IMR-90 (cell line): ENCODE data around the gene SIGLEC7. TPM values are rescaled to one million over a fixed set of nuclear protein-coding genes. Genes with fewer than 3 reads are reported as not detected.

Experiments used
- ATAC-seq: fragments of 200-7000 bp; cut with Tn5 transposase; 2 replicates; pipeline ENCODE4 v1.9.1; 2020; ENCODE audit warnings: low read depth, mild to moderate bottlenecking, moderate library complexity
- BruUV-seq: library from RNA; stranded (reverse); fragments of 400-500 nt; replicated peaks from 2 replicates; lab custom pipeline; 2021; lab: Mats Ljungman, UMichigan
- CTCF ChIA-PET: fragments of 300-600 bp; formaldehyde crosslinking; extraction: SDS; loops from one replicate; lab custom pipeline; 2021; ENCODE audit warnings: antibody characterized with exemption; lab: Yijun Ruan, JAX
- POLR2A ChIA-PET: fragments of 300-600 bp; sonication (Branson Sonifier 250); formaldehyde crosslinking; loops from one replicate; lab custom pipeline; 2022; ENCODE audit warnings: antibody characterized with exemption; ENCODE audit not compliant: unreplicated experiment; lab: Charles Lee
- DNase-seq: peaks from one replicate; pipeline ENCODE4 v3.0.0; 2013
- H2AFZ ChIP-seq: replicated peaks from 2 replicates; pipeline ENCODE3; 2013; ENCODE audit warnings: low read length, mild to moderate bottlenecking; ENCODE audit not compliant: poor library complexity
- H2AK5ac ChIP-seq: 2 replicates; pipeline ENCODE4 v1.6.1; 2013; ENCODE audit warnings: low read depth, low read length, inconsistent platforms
- H2AK9ac ChIP-seq: replicated peaks from 2 replicates; pipeline ENCODE3; 2013; ENCODE audit warnings: mild to moderate bottlenecking, low read depth, low read length, moderate library complexity; ENCODE audit not compliant: poor library complexity
- H2BK120ac ChIP-seq: 2 replicates; pipeline ENCODE4 v1.6.1; 2013; ENCODE audit warnings: low read depth, low read length, inconsistent platforms
- H2BK15ac ChIP-seq: 3 replicates; pipeline ENCODE4 v1.6.1; 2013; ENCODE audit warnings: low read depth, low read length, inconsistent platforms
- H2BK20ac ChIP-seq: 2 replicates; pipeline ENCODE4 v1.6.1; 2013; ENCODE audit warnings: low read depth, mild to moderate bottlenecking, inconsistent platforms, low read length, moderate library complexity
- H2BK5ac ChIP-seq: 2 replicates; pipeline ENCODE4 v1.6.1; 2013; ENCODE audit warnings: mild to moderate bottlenecking, low read depth, low read length, inconsistent platforms; ENCODE audit not compliant: poor library complexity, severe bottlenecking
- H3K14ac ChIP-seq: replicated peaks from 2 replicates; pipeline ENCODE4 v1.6.1; 2013; ENCODE audit warnings: low read depth, low read length, inconsistent platforms
- H3K18ac ChIP-seq: 2 replicates; pipeline ENCODE4 v1.6.1; 2013; ENCODE audit warnings: low read depth, low read length, control low read depth
- H3K23ac ChIP-seq: 2 replicates; pipeline ENCODE4 v1.6.1; 2013; ENCODE audit warnings: low read depth, low read length, inconsistent platforms
- H3K27ac ChIP-seq: 2 replicates; pipeline ENCODE4 v1.5.1; 2013; ENCODE audit warnings: mild to moderate bottlenecking, control low read depth, low read length; ENCODE audit not compliant: insufficient read depth
- H3K27me3 ChIP-seq: 2 replicates; pipeline ENCODE4 v1.6.1; 2013; ENCODE audit warnings: low read length; ENCODE audit not compliant: control insufficient read depth, insufficient read depth
- H3K36me3 ChIP-seq: 2 replicates; pipeline ENCODE4 v1.6.1; 2013; ENCODE audit warnings: low read length, mixed read lengths; ENCODE audit not compliant: control insufficient read depth, insufficient read depth
- H3K4ac ChIP-seq: 2 replicates; pipeline ENCODE4 v1.6.1; 2013; ENCODE audit warnings: low read depth, low read length, inconsistent platforms
- H3K4me1 ChIP-seq: 2 replicates; pipeline ENCODE4 v1.6.1; 2013; ENCODE audit warnings: low read length, mixed read lengths; ENCODE audit not compliant: control insufficient read depth, insufficient read depth
- H3K4me2 ChIP-seq: 2 replicates; pipeline ENCODE4 v1.6.1; 2013; ENCODE audit warnings: low read depth, mild to moderate bottlenecking, control low read depth, low read length, moderate library complexity
- H3K4me3 ChIP-seq: 2 replicates; pipeline ENCODE4 v1.5.1; 2013; ENCODE audit warnings: low read depth, mild to moderate bottlenecking, control low read depth, low read length, moderate library complexity; ENCODE audit not compliant: insufficient read depth
- H3K56ac ChIP-seq: 2 replicates; pipeline ENCODE4 v1.6.1; 2013; ENCODE audit warnings: low read length, inconsistent platforms; ENCODE audit not compliant: insufficient read depth; ENCODE audit errors: extremely low read depth
- H3K79me1 ChIP-seq, 2 experiments: 2 replicates each; pipeline ENCODE4 v1.6.1; 2013; ENCODE audit warnings: low read length in 2 of 2, inconsistent platforms in 1 of 2, low read depth in 1 of 2
- H3K9ac ChIP-seq: 2 replicates; pipeline ENCODE4 v1.6.1; 2013; ENCODE audit warnings: low read depth, low read length, control low read depth
- H3K9me1 ChIP-seq: 2 replicates; pipeline ENCODE4 v1.6.1; 2013; ENCODE audit warnings: low read length, inconsistent platforms; ENCODE audit not compliant: insufficient read depth
- H3K9me3 ChIP-seq: 2 replicates; pipeline ENCODE4 v1.6.1; 2013; ENCODE audit warnings: low read length; ENCODE audit not compliant: control insufficient read depth, insufficient read depth
- H4K20me1 ChIP-seq: 2 replicates; pipeline ENCODE4 v1.6.1; 2013; ENCODE audit warnings: low read length, inconsistent platforms; ENCODE audit not compliant: insufficient read depth
- H4K5ac ChIP-seq: 2 replicates; pipeline ENCODE4 v1.6.1; 2013; ENCODE audit warnings: mild to moderate bottlenecking, low read depth, low read length, control low read depth
- H4K8ac ChIP-seq, 2 experiments: 2 replicates each; pipeline ENCODE4 v1.6.1; 2013; ENCODE audit warnings: low read depth in 2 of 2, low read length in 2 of 2, control low read depth in 1 of 2, inconsistent platforms in 1 of 2
- H4K91ac ChIP-seq: 2 replicates; pipeline ENCODE4 v1.6.1; 2013; ENCODE audit warnings: low read depth, low read length, inconsistent platforms; ENCODE audit not compliant: insufficient read depth
- CEBPB ChIP-seq: IDR thresholded peaks from 2 replicates; pipeline ENCODE4 v1.6.1; 2012; ENCODE audit warnings: low read depth, low read length, improper control_type of control experiment
- CHD1 ChIP-seq: IDR thresholded peaks from 2 replicates; pipeline ENCODE4 v1.6.1; 2012; ENCODE audit warnings: low read depth, low read length, improper control_type of control experiment
- MAFK ChIP-seq: IDR thresholded peaks from 2 replicates; pipeline ENCODE4 v1.6.1; 2012; ENCODE audit warnings: low read depth, low read length, improper control_type of control experiment
- MAZ ChIP-seq: IDR thresholded peaks from 2 replicates; pipeline ENCODE4 v1.6.1; 2012; ENCODE audit warnings: low read depth, mild to moderate bottlenecking, low read length, improper control_type of control experiment, moderate library complexity, borderline replicate concordance
- MXI1 ChIP-seq: IDR thresholded peaks from 2 replicates; pipeline ENCODE4 v1.6.1; 2012; ENCODE audit warnings: low read depth, mild to moderate bottlenecking, low read length, moderate library complexity, borderline replicate concordance
- NFE2L2 ChIP-seq: fragments of 150-350 bp; IDR thresholded peaks from 2 replicates; pipeline ENCODE4 v1.6.1; 2016; ENCODE audit warnings: low read depth, mild to moderate bottlenecking, low read length
- POLR2A ChIP-seq: IDR thresholded peaks from 2 replicates; pipeline ENCODE4 v1.6.1; 2012; ENCODE audit warnings: mild to moderate bottlenecking, low read depth, low read length
- RAD21 ChIP-seq: IDR thresholded peaks from 2 replicates; pipeline ENCODE4 v1.6.1; 2012; ENCODE audit warnings: low read length, improper control_type of control experiment
- RCOR1 ChIP-seq: IDR thresholded peaks from 2 replicates; pipeline ENCODE4 v1.6.1; 2012; ENCODE audit warnings: mild to moderate bottlenecking, low read length, improper control_type of control experiment; ENCODE audit not compliant: insufficient replicate concordance
- RFX5 ChIP-seq: IDR thresholded peaks from 2 replicates; pipeline ENCODE4 v1.8.0; 2012; ENCODE audit warnings: low read depth, mild to moderate bottlenecking, low read length, moderate library complexity
- SMC3 ChIP-seq: fragments of 150-350 bp; IDR thresholded peaks from 2 replicates; pipeline ENCODE4 v1.6.1; 2016; ENCODE audit warnings: low read depth, mild to moderate bottlenecking, antibody characterized with exemption, low read length, moderate library complexity
- WGBS, 2 experiments: methylation state at CpG; one replicate each; pipeline versions ENCODE4 v1.1.5 to v1.1.7; 2013; ENCODE audit warnings: missing lambda C conversion rate in 2 of 2; ENCODE audit not compliant: insufficient read length in 1 of 2; ENCODE audit errors: extremely low coverage in 2 of 2; 5-methylcytosine and 5-hydroxymethylcytosine counted together
- dilution Hi-C: fragments of 300-500 bp; cut with HindIII; formaldehyde crosslinking; loops from one replicate; pipeline ENCODE4 v1.14.3; 2018; ENCODE audit warnings: low sequenced_read_pairs; ENCODE audit not compliant: unreplicated experiment
- in situ Hi-C: fragments of 300-500 bp; cut with MboI; formaldehyde crosslinking; loops from 3 replicates; pipeline ENCODE4 v1.14.3; 2019; ENCODE audit warnings: low sequenced_read_pairs, inconsistent platforms, mixed read lengths
- intact Hi-C: fragments of 100-400 bp; cut with micrococcal nuclease; formaldehyde crosslinking; loops from 2 replicates; pipeline ENCODE4 v1.10.0; 2022
- polyA plus RNA-seq, 3 experiments: library from polyadenylated mRNA; depleted of rRNA; stranded (reverse); fragments of >200 nt; gene quantifications; 2 replicates each; pipeline ENCODE4 v1.2.3, GENCODE V29; 2012; ENCODE audit warnings: low replicate concordance in 1 of 3
- total RNA-seq: library from RNA; depleted of rRNA; stranded (reverse); fragments of >200 nt; gene quantifications from 2 replicates; pipeline ENCODE4 v1.2.3, GENCODE V29; 2012
- TF ChIP-seq, protein P1 (sequence below): fragments of 150-350 bp; IDR thresholded peaks from 2 replicates; pipeline ENCODE4 v1.6.1; 2016; ENCODE audit warnings: low read depth, mild to moderate bottlenecking, low read length, moderate library complexity, borderline replicate concordance
- TF ChIP-seq, protein P2 (sequence below): conservative IDR thresholded peaks from 2 replicates; pipeline ENCODE4 v1.5.1; 2012; ENCODE audit warnings: mild to moderate bottlenecking, low read depth, low read length, improper control_type of control experiment

SIGLEC7 gene
- total and polyA plus RNA-seq, 2 of the 4 experiments (the other 2 are of a cell fraction) = not detected

DNA sequence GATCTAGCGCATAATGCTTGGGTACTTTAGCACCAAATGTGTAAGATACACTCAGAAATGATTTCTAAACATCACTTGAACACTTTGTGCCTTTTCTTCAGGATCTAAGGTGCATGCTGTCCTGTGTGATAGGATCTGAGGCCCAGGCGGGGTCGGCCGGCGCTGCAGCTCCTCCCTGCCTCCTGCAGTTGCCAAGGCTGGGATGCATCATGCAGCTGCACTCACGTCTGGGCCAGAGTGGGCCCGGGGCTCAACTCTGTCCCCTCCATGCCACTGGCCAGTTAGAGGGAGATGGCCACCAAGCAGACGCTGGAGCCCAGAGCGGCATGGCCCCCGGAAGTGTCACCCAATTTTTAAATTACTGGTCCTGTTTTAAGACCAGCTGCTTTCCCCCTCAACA lies 53.5 kb downstream of the SIGLEC7 start:
- Histone ChIP-seq H3K56ac (no peak overlapping the region), H3K36me3 (no peaks in the 10 kb centered on the region), H2AK9ac (no peak overlapping the region), H3K27ac (no peak overlapping the region), H2AK5ac (no peak overlapping the region), H3K9ac (no peak overlapping the region), H4K8ac (no peak overlapping the region), H2BK120ac (no peak overlapping the region), H2BK5ac (no peak overlapping the region), H2BK15ac (no peak overlapping the region), H3K14ac (no peak overlapping the region), H3K9me1 (no peaks in the 10 kb centered on the region), H2AFZ (no peak overlapping the region), H3K4me1 (no peaks in the 10 kb centered on the region), H2BK20ac (no peak overlapping the region), H4K5ac (no peak overlapping the region), H3K4me3 (no peak overlapping the region), H3K79me1 (no peaks in the 10 kb centered on the region), H4K20me1 (no peaks in the 10 kb centered on the region), H4K91ac (no peak overlapping the region), H3K9me3 (peaks cover 12% of the 10 kb centered on the region), H3K23ac (no peak overlapping the region), H3K4me2 (no peak overlapping the region), H3K4ac (no peak overlapping the region), H3K27me3 (no peaks in the 10 kb centered on the region), H3K18ac (no peak overlapping the region)
- ATAC-seq (no peak), DNase-seq (no peak)
- no peak for TF ChIP-seq MAFK
- TF ChIP-seq MAZ = no peak
- TF ChIP-seq NFE2L2 = no peak
- no peak for TF ChIP-seq SMC3
- no peak for TF ChIP-seq RFX5
- TF ChIP-seq, protein P1, sequence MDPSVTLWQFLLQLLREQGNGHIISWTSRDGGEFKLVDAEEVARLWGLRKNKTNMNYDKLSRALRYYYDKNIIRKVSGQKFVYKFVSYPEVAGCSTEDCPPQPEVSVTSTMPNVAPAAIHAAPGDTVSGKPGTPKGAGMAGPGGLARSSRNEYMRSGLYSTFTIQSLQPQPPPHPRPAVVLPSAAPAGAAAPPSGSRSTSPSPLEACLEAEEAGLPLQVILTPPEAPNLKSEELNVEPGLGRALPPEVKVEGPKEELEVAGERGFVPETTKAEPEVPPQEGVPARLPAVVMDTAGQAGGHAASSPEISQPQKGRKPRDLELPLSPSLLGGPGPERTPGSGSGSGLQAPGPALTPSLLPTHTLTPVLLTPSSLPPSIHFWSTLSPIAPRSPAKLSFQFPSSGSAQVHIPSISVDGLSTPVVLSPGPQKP = no peak
- no peak for TF ChIP-seq CEBPB
- no peak for TF ChIP-seq RAD21
- TF ChIP-seq RCOR1 = no peak
- no peak for TF ChIP-seq CHD1
- no peak for TF ChIP-seq POLR2A
- TF ChIP-seq, protein P2, sequence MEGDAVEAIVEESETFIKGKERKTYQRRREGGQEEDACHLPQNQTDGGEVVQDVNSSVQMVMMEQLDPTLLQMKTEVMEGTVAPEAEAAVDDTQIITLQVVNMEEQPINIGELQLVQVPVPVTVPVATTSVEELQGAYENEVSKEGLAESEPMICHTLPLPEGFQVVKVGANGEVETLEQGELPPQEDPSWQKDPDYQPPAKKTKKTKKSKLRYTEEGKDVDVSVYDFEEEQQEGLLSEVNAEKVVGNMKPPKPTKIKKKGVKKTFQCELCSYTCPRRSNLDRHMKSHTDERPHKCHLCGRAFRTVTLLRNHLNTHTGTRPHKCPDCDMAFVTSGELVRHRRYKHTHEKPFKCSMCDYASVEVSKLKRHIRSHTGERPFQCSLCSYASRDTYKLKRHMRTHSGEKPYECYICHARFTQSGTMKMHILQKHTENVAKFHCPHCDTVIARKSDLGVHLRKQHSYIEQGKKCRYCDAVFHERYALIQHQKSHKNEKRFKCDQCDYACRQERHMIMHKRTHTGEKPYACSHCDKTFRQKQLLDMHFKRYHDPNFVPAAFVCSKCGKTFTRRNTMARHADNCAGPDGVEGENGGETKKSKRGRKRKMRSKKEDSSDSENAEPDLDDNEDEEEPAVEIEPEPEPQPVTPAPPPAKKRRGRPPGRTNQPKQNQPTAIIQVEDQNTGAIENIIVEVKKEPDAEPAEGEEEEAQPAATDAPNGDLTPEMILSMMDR = no peak
- TF ChIP-seq MXI1 = no peak
- ChIA-PET CTCF (no interaction called here), POLR2A (no interaction called here)
- intact Hi-C loops = no loop called here
- in situ Hi-C loops = no loop called here
- 80% methylated on average over 4 of the region's 10 CpGs; no CpG with 5 or more reads in 1 of the 2 experiments for WGBS, 2 experiments
- BruUV-seq = no TSS peak
- dilution Hi-C loops = no loop called here
